Caco-2 (cell line): ENCODE results near the gene ATP6V0D1. TPM values are rescaled to one million over a fixed set of nuclear protein-coding genes. Genes with fewer than 3 reads are reported as not detected.

Source experiments
- BruUV-seq: library from RNA; stranded (reverse); fragments of 400-500 nt; replicated peaks from 2 replicates; lab custom pipeline; 2021; lab: Mats Ljungman, UMichigan
- CTCF ChIA-PET: fragments of 300-600 bp; sonication (Branson Sonifier 250); formaldehyde crosslinking; loops from one replicate; lab custom pipeline; 2022; ENCODE audit warnings: antibody characterized with exemption; lab: Charles Lee
- POLR2A ChIA-PET: fragments of 300-600 bp; sonication (Branson Sonifier 250); formaldehyde crosslinking; loops from one replicate; lab custom pipeline; 2022; ENCODE audit warnings: antibody characterized with exemption; lab: Charles Lee
- DNase-seq, 2 experiments: peaks; one replicate each; pipeline versions ENCODE4 v3.0.0 to v3.0.0-alpha.2; 2020 to 2022
- H3K27me3 ChIP-seq: replicated peaks from 2 replicates; pipeline ENCODE4 v1.6.0; 2011; ENCODE audit warnings: low read length; ENCODE audit not compliant: control insufficient read depth, insufficient read depth
- H3K36me3 ChIP-seq: 2 replicates; pipeline ENCODE4 v1.5.1; 2011; ENCODE audit warnings: low read length; ENCODE audit not compliant: control insufficient read depth, insufficient read depth
- H3K4me1 ChIP-seq: fragments of 250-450 bp; sonication (Bioruptor Pico); 2 replicates; pipeline ENCODE4 v1.5.1; 2020; ENCODE audit warnings: mild to moderate bottlenecking
- H3K4me3 ChIP-seq: 2 replicates; pipeline ENCODE4 v1.5.1; 2011; ENCODE audit warnings: low read depth, mild to moderate bottlenecking, control low read depth, low read length
- H3K9me3 ChIP-seq: fragments of 250-450 bp; sonication (Bioruptor Pico); 2 replicates; pipeline ENCODE4 v1.5.1; 2020; ENCODE audit warnings: mild to moderate bottlenecking, moderate library complexity
- H3K27ac Mint-ChIP-seq: one replicate; pipeline ENCODE4 v1.8.0; 2022; ENCODE audit warnings: mixed read lengths; ENCODE audit not compliant: unreplicated experiment
- H3K27me3 Mint-ChIP-seq: one replicate; pipeline ENCODE4 v1.8.0; 2022; ENCODE audit warnings: mixed read lengths; ENCODE audit not compliant: insufficient read depth, unreplicated experiment
- H3K36me3 Mint-ChIP-seq: one replicate; pipeline ENCODE4 v1.8.0; 2022; ENCODE audit warnings: mild to moderate bottlenecking, mixed read lengths; ENCODE audit not compliant: insufficient read depth, unreplicated experiment
- H3K4me1 Mint-ChIP-seq: one replicate; pipeline ENCODE4 v1.8.0; 2022; ENCODE audit warnings: low read depth, mixed read lengths; ENCODE audit not compliant: unreplicated experiment
- H3K4me3 Mint-ChIP-seq: one replicate; pipeline ENCODE4 v1.8.0; 2022; ENCODE audit warnings: mild to moderate bottlenecking, moderate library complexity, mixed read lengths; ENCODE audit not compliant: unreplicated experiment
- H3K9me3 Mint-ChIP-seq: one replicate; pipeline ENCODE4 v1.8.0; 2022; ENCODE audit warnings: mixed read lengths; ENCODE audit not compliant: unreplicated experiment
- intact Hi-C: fragments of 100-400 bp; cut with micrococcal nuclease; formaldehyde crosslinking; loops from one replicate; pipeline ENCODE4 v1.10.0; 2022; ENCODE audit not compliant: unreplicated experiment
- total RNA-seq: library from RNA; stranded (reverse); gene quantifications from 2 replicates; pipeline ENCODE4 v1.2.3, GENCODE V29; 2022
- TF ChIP-seq, protein P1 (sequence below), 2 experiments: fragments of 200-600 bp in 1 of 2; IDR thresholded peaks; 1 replicate in 1 of 2; 2 replicates in 1 of 2; pipeline versions ENCODE4 v1.5.1 to v1.8.0; 2011 to 2022; ENCODE audit warnings: antibody characterized with exemption in 1 of 2, control low read depth in 1 of 2, inconsistent platforms in 1 of 2, low read depth in 1 of 2, low read length in 1 of 2, mild to moderate bottlenecking in 1 of 2, moderate library complexity in 1 of 2; ENCODE audit not compliant: insufficient read depth in 1 of 2, severe bottlenecking in 1 of 2, unreplicated experiment in 1 of 2

The ATP6V0D1 gene
- total RNA-seq, 1 experiment from 2014 or later: 110 TPM

DNA sequence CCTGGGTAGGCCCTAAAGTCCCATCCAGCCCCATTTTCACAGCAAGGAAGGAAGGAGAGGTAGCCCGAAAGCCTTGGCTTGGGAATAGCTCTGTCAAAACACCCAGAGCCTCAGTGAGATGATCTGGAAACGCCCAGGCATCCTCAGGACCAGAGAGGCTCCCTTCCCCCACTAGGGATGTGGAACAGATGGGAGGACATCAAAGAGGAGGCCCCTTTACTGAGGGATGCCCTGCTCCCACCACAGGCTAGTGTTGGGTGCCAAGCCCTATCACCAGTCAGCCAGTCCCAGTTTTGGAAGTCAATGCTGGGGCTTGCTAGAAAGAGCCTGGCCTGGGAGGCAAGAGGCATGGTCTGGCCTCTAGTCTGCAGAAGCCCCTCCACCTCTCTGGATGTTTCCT, 92.4 kb downstream of the ATP6V0D1 start:
- H3K36me3 ChIP-seq: no peaks in the 10 kb centered on the region
- CTCF ChIA-PET: interaction anchor here (1.0 to 1.4 kb wide), 2 partner anchors 24 to 40 kb away, joined by 3 to 4 read pairs; no protein-coding TSS in a partner anchor
- Mint-ChIP-seq H3K27ac (no peak overlapping the region), H3K4me3 (no peak overlapping the region), H3K4me1 (peaks cover 7% of the 10 kb centered on the region), H3K27me3 (no peaks in the 10 kb centered on the region), H3K36me3 (no peaks in the 10 kb centered on the region), H3K9me3 (no peaks in the 10 kb centered on the region)
- no peaks in the 10 kb centered on the region for H3K4me1 ChIP-seq
- intact Hi-C loops: no loop called here
- H3K27me3 ChIP-seq: no peaks in the 10 kb centered on the region
- no TSS peak for BruUV-seq
- POLR2A ChIA-PET: no interaction called here
- no peak overlapping the region for H3K4me3 ChIP-seq
- H3K9me3 ChIP-seq: no peaks in the 10 kb centered on the region
- TF ChIP-seq, protein P1, sequence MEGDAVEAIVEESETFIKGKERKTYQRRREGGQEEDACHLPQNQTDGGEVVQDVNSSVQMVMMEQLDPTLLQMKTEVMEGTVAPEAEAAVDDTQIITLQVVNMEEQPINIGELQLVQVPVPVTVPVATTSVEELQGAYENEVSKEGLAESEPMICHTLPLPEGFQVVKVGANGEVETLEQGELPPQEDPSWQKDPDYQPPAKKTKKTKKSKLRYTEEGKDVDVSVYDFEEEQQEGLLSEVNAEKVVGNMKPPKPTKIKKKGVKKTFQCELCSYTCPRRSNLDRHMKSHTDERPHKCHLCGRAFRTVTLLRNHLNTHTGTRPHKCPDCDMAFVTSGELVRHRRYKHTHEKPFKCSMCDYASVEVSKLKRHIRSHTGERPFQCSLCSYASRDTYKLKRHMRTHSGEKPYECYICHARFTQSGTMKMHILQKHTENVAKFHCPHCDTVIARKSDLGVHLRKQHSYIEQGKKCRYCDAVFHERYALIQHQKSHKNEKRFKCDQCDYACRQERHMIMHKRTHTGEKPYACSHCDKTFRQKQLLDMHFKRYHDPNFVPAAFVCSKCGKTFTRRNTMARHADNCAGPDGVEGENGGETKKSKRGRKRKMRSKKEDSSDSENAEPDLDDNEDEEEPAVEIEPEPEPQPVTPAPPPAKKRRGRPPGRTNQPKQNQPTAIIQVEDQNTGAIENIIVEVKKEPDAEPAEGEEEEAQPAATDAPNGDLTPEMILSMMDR (IDR thresholded peaks at IDR 0.05; ENCODE audit: insufficient read depth in 1 of 2, low read depth in 1 of 2, low read length in 1 of 2, severe bottlenecking in 1 of 2, unreplicated experiment in 1 of 2): no peak
- no peak for DNase-seq

DNA sequence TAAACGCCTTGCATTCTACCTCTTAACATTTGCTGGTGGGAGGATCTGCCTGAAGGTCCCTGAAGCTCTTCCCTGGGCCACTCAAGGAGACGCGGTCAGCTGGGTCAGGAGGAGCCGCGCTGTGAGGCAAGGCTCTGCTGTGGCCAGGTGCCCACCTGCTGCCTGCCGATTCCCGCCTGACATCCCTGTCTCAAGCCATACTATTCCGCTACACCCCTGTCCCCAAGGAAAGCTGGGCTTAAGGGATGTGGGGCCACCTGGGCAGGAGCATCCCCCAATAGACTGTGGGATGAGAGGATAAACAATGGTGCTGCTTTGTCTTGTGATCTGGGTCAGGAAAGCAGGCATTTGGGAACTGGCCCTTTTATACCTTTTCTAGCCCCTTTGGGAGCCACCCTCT, 92.8 kb downstream of the ATP6V0D1 start:
- Mint-ChIP-seq H3K36me3 (no peaks in the 10 kb centered on the region), H3K4me3 (no peak overlapping the region), H3K27ac (no peak overlapping the region), H3K27me3 (no peaks in the 10 kb centered on the region), H3K9me3 (no peaks in the 10 kb centered on the region), H3K4me1 (peaks cover 7% of the 10 kb centered on the region)
- Histone ChIP-seq H3K27me3 (no peaks in the 10 kb centered on the region), H3K9me3 (no peaks in the 10 kb centered on the region), H3K36me3 (no peaks in the 10 kb centered on the region), H3K4me3 (no peak overlapping the region), H3K4me1 (no peaks in the 10 kb centered on the region)
- DNase-seq: no peak
- TF ChIP-seq, protein P1 (IDR thresholded peaks at IDR 0.05; ENCODE audit: insufficient read depth in 1 of 2, low read depth in 1 of 2, low read length in 1 of 2, severe bottlenecking in 1 of 2, unreplicated experiment in 1 of 2): no peak
- intact Hi-C loops: no loop called here
- CTCF ChIA-PET: interaction anchor here (1.0 to 1.4 kb wide), 2 partner anchors 23 to 40 kb away, joined by 3 to 4 read pairs; no protein-coding TSS in a partner anchor
- BruUV-seq: no TSS peak
- POLR2A ChIA-PET: no interaction called here

Other genes starting within 250 kb of the ATP6V0D1 start
- 59.1 and 69.0 TPM in 2 replicates for gene FHOD1, start 233.7 kb downstream of the ATP6V0D1 start, total RNA-seq
- gene SLC9A5, start 232.2 kb downstream of the ATP6V0D1 start, total RNA-seq: 2.3 and 2.4 TPM in 2 replicates
- gene PLEKHG4, start 201.6 kb downstream of the ATP6V0D1 start, total RNA-seq: 91.0 and 96.4 TPM in 2 replicates
- not detected in 2 replicates for gene KCTD19, start 154.4 kb downstream of the ATP6V0D1 start, total RNA-seq
- gene LRRC36, start 154.3 kb downstream of the ATP6V0D1 start, total RNA-seq: 0.79 TPM in 1 of 2 replicates, not detected in the other
- gene TPPP3, start 87.7 kb downstream of the ATP6V0D1 start, total RNA-seq: 0.39 and 0.56 TPM in 2 replicates
- gene ZDHHC1, start 64.7 kb downstream of the ATP6V0D1 start, total RNA-seq: 1.0 and 1.3 TPM in 2 replicates
- 11.3 and 12.3 TPM in 2 replicates for gene HSD11B2, start 50.0 kb downstream of the ATP6V0D1 start, total RNA-seq
- not detected in 2 replicates for gene AGRP, start 2.4 kb upstream of the ATP6V0D1 start, total RNA-seq
- 87.9 and 90.4 TPM in 2 replicates for gene RIPOR1, start 47.7 kb upstream of the ATP6V0D1 start, total RNA-seq
- gene CTCF, start 81.4 kb upstream of the ATP6V0D1 start, total RNA-seq: 60.8 and 67.8 TPM in 2 replicates
- gene CARMIL2, start 164.0 kb upstream of the ATP6V0D1 start, total RNA-seq: 27.3 and 36.3 TPM in 2 replicates
- 38.6 and 46.1 TPM in 2 replicates for gene ACD, start 179.1 kb upstream of the ATP6V0D1 start, total RNA-seq
- 7.1 and 8.4 TPM in 2 replicates for gene PARD6A, start 179.8 kb upstream of the ATP6V0D1 start, total RNA-seq
- 7.3 and 8.9 TPM in 2 replicates for gene ENKD1, start 185.6 kb upstream of the ATP6V0D1 start, total RNA-seq
- gene C16orf86, start 185.7 kb upstream of the ATP6V0D1 start, total RNA-seq: 0.34 and 0.53 TPM in 2 replicates
- gene GFOD2, start 238.2 kb upstream of the ATP6V0D1 start, total RNA-seq: 12.7 and 13.4 TPM in 2 replicates